HG03064 (cell line): ENCODE results near the gene TUSC2.
"Not testable (repeated sequence)": the region's sequence is repeated elsewhere in the genome, so short reads cannot be mapped to it uniquely, and the experiment has no call there.

Source experiments
- ATAC-seq: cut with Tn5 transposase; IDR thresholded peaks from one replicate; pipeline ENCODE4 v1.9.1; 2021; ENCODE audit warnings: low read depth; ENCODE audit not compliant: unreplicated experiment

TUSC2 gene

GRCh38 chr3:50297384-50297775 is 30.6 kb downstream of the TUSC2 start:
- ATAC-seq, result no peak

- ATAC-seq, result no peak
Measured at GRCh38 chr3:50296721-50297383, 31.2 kb downstream of the TUSC2 start.

GRCh38 chr3:50295553-50296431 is 32.2 kb downstream of the TUSC2 start:
- no peak for ATAC-seq

GRCh38 chr3:50294492-50295403 is 33.3 kb downstream of the TUSC2 start:
- no peak for ATAC-seq

- no peak for ATAC-seq
Measured at GRCh38 chr3:50294089-50294488, 33.9 kb downstream of the TUSC2 start.

- no peak for ATAC-seq
Measured at GRCh38 chr3:50293079-50293801, 34.8 kb downstream of the TUSC2 start.

GRCh38 chr3:50292159-50293078 is 35.6 kb downstream of the TUSC2 start, which contains the start of gene IFRD2:
IFRD2 (minus strand) TSS chr3:50292429; CDS start chr3:50292274, 155 bp downstream.
- ATAC-seq, result peak; percentile 87

GRCh38 chr3:50290161-50290641 is 37.8 kb downstream of the TUSC2 start:
- no peak for ATAC-seq

GRCh38 chr3:50289130-50289529 is 38.9 kb downstream of the TUSC2 start:
- ATAC-seq, result no peak

- no peak for ATAC-seq
Measured at GRCh38 chr3:50288387-50289007, 39.5 kb downstream of the TUSC2 start.

- no peak for ATAC-seq
Measured at GRCh38 chr3:50287262-50287661, 40.8 kb downstream of the TUSC2 start.

- ATAC-seq, result no peak
Measured at GRCh38 chr3:50286322-50287227, 41.4 kb downstream of the TUSC2 start.

GRCh38 chr3:50284121-50284520 is 43.9 kb downstream of the TUSC2 start:
- not testable (repeated sequence) for ATAC-seq

GRCh38 chr3:50279255-50280016 is 48.6 kb downstream of the TUSC2 start:
- ATAC-seq, result no peak

GRCh38 chr3:50278880-50279224 is 49.2 kb downstream of the TUSC2 start, which contains the start of gene LSMEM2:
LSMEM2 (plus strand) TSS chr3:50279087; CDS start chr3:50279114, 27 bp downstream.
- no peak for ATAC-seq

- no peak for ATAC-seq
Measured at GRCh38 chr3:50278123-50278879, 49.7 kb downstream of the TUSC2 start.
